GM21717 (cell line): ENCODE data around the gene FGFR3.

Experiments
- ATAC-seq: cut with Tn5 transposase; IDR thresholded peaks from one replicate; pipeline ENCODE4 v1.9.1; 2021; ENCODE audit warnings: mild to moderate bottlenecking, moderate library complexity; ENCODE audit not compliant: unreplicated experiment

The FGFR3 gene

DNA sequence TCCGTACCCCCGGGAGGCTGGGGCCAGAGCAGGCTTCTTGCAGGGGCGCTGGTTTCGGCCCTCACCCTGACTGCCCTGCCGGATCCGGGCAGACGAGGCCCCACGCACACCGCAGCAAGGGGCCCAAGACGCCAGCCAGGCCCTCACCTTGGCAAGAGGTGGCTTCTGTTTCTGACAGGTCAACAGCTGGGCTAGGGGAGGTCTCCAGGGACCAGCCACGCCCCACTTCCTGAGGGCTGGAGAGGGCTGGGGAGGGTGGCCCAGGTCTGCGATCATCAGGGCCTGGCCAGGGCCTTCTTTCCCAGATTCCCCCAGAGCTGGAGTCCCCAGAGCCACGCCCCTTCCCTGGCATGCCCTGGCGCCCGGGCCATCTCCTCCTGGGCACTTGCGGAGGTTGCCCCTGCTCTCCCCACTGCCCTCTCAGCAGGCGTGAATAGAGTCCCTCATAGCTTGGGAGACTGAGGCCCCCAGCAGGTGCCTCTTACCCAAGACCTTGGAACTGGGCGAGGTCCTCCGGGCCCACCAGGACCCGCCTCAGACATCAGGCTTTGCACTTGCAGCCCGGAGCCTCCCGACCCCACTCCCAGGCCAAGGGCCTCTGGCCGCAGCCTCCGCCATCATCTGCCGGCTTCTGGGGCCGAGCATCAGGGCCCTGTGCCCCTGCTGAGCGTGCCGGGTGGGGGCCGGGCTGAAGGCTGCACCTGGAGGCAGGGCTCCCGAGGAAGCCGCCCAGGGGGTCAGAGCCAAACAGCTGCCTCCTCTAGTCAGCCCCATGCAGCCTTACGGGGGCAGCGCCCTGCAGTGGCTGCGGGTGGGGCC, 6.3 kb upstream of the FGFR3 start:
- no peak for ATAC-seq

GRCh38 chr4:1787411-1788077, 5.5 kb upstream of the FGFR3 start:
- ATAC-seq: no peak

- ATAC-seq: no peak
These were observed 4.7 kb upstream of the FGFR3 start for GRCh38 chr4:1788254-1788973.

GRCh38 chr4:1789552-1789951, 3.5 kb upstream of the FGFR3 start:
- no peak for ATAC-seq

DNA sequence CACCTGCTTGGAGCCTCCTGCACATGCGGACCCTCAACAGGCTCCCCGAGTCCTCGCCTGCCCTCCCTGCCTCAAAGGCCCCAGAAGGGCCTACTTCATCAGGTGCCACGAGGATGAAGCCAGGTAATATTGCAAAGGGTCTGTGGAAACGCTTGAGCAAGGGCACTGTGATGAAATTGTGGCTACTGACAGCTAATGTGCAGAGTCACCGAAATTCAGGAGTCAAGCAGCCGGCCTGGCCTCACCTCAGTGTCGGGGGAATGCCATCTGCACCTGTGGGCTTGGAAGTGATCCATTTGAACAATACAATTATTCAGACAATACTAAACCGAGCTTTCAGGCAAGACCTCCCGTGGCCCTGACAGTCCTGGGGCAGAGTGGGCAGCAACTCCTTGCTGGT, 3.1 kb upstream of the FGFR3 start:
- no peak for ATAC-seq

- no peak for ATAC-seq
These were observed 798 bp upstream of the FGFR3 start for GRCh38 chr4:1792158-1792831.

DNA sequence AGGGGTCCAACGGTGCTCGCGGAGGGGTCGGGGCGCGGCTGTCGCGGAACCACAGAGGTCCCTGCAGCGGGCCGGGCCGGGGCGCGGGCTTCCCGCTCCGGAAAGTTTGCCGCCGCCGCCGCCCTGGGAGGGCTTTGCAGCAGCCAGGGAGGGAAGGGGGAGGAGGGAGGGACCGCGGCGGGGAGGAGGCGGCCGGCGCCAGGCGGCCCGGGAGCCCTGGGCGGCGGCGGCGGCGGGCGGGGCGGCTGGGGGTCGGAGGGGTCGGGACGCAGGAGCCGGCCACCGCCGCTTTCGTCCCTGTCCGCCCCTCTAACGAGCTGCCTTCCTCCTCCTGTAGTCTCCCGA, 375 bp downstream of the FGFR3 start:
- no peak for ATAC-seq

GRCh38 chr4:1793940-1794808, 1.1 kb downstream of the FGFR3 start:
- ATAC-seq: no peak

DNA sequence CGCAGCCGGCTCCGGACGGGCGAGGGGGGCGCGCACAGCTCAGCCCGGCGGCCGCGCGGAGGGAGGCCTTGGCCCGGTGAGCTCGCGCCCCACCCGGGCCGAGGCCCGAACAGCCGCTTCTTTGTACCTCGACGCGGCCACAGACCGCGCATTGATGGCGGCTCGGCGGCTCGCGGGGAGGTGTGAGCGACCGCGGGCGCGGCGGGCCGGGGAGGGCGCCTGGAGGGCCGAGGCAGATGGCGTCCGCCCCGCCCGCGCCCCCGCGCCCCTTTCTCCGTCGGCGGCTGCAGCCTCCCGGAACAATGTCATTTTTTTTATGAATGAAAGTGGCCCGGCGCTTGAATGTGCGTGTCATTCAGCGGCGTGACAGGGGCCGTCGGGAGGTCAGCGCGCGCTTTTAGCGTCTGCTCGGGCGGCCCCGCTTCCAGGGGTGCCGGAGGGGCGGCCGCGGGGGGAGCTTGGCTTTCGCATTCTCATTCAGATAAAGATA, 1.8 kb downstream of the FGFR3 start:
- no peak for ATAC-seq

DNA sequence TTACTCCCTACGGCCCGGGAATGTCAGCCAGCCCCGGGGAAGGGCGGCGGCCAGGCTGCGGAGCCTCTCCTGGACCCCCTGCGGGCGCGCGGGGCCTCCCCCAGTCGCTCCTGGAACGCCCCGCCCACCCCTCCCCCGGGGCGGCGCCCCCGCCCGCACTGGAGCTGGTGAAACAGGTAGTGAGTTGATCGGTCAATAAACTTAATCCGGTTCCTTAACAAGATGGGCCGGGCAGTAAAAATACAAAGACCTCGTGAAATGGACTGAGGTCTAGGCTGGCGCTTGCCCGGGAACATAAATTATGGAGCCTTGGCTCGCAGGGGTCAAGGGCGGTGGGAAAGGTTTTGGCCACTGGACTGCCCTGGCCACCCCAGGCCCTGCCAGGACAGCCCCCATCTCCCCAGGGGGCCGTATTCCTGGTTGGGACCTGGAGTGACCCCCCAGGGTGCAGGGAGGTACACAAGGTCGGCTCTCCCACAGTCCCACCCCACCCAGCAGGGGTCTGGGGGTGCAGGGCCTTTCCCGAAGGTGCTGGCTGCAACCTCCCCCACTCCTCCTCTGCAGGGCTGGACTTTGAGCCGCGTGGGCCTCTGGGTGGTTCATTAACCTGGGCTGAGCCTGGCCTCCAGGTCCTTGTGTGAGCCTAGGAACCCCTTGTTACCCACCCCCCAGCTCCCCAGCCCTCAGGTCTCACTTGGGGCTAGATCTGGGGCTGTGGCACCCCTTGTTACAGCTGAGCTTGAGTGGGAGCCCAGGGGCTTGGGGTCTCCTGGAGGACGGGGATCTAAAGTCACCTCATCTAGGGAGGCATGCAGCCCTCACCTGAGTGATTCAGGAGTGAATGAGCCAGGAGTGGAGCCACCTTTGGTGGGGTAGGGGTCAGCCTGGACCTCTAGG, 2.5 kb downstream of the FGFR3 start:
- no peak for ATAC-seq

GRCh38 chr4:1796486-1797204, 3.6 kb downstream of the FGFR3 start:
- no peak for ATAC-seq

DNA sequence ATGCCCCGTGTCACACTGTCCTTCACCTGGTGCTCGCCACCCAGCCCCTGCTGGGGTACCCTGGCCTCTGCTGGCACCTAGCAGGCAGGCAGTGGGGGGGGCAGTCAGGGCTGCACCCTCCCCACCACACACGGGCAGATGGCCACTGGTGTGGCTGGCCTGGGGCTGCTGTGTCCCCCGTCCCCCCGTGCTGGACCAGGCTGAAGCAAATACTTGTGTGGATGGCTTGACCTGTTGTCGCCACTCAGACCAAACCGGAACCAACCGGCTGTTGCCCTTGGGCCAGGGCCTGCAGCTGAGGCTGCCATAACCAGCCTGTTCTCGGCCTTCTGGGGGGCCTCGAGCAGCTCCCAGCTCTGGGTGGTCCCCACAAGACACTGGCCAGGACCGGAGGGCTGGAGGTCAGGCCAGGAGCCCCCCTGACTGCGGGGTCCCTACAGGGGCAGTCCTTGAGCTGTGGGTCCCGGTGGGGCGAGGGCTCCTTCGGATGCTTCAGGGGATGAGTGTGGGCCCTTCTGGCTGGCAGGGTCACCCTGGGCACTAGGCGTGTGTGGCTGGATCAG, 4.3 kb downstream of the FGFR3 start:
- ATAC-seq: no peak

DNA sequence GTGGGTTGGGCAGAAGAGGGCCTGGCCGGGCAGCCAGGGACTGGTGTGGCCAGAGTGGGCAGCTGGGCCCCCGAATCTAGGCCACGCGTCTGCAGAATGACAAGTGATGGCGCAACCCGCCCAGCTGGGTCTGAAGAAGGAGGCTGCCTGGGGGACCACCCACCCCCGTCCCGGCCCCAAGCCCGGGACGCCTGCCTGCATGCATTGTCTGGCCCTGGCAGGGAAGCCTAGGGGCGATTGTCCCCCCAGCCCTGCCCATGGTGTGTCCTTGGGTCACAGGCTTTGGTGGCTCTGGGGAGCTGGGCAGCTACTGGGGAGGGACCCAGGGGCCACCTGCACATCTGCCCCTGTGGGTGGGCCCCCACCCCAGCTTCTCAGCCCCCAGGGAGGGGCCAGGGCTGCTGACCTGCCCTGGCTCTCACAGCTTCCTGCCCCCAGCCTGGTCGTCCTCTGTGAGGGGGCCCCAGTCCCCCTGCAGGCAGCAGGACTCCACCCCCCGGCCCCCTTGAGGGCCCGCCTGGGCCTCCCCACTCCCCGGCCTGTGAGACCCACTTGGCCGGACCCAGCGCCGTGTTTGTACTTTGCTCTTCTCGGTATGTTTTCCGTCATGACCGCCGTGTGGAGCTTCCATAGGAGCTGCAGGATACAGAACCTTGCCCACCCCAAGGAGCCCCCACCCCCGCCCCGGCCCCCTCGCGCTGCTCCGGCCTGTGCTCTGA, 4.9 kb downstream of the FGFR3 start:
- ATAC-seq: no peak

DNA sequence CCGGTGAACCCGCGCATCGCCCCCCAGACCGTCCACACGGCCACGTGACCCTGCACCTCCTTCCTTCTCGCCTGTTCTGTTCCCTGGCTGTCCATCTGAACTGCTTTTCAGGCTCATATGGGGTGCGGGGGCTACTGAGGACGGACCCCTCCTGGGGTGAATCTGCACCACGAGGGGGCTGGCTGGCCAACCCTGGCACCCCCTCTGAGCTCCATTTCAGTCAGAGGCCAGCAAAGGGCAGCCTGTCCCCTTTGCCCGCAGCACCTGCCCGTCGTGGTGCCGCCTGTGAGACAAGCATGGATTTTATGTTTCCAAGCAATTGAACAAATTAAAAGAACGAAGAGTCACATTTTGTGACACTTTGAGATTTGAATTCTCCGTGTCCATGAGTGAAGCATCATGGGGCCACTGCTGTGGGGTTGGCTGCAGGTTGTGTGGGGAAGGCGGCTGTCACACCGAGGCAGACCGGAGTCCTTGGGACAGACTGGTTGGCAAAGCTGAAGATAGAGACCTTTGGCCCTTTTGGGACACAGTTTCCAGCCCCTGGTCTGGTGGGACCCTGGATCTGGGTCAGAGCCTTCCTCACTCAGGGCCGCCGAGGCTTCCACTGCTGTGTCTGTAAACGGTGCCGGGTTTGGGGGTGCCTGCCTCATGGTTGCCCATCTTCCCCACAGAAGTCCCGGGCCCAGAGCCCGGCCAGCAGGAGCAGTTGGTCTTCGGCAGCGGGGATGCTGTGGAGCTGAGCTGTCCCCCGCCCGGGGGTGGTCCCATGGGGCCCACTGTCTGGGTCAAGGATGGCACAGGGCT, 5.7 kb downstream of the FGFR3 start:
- ATAC-seq: no peak

DNA sequence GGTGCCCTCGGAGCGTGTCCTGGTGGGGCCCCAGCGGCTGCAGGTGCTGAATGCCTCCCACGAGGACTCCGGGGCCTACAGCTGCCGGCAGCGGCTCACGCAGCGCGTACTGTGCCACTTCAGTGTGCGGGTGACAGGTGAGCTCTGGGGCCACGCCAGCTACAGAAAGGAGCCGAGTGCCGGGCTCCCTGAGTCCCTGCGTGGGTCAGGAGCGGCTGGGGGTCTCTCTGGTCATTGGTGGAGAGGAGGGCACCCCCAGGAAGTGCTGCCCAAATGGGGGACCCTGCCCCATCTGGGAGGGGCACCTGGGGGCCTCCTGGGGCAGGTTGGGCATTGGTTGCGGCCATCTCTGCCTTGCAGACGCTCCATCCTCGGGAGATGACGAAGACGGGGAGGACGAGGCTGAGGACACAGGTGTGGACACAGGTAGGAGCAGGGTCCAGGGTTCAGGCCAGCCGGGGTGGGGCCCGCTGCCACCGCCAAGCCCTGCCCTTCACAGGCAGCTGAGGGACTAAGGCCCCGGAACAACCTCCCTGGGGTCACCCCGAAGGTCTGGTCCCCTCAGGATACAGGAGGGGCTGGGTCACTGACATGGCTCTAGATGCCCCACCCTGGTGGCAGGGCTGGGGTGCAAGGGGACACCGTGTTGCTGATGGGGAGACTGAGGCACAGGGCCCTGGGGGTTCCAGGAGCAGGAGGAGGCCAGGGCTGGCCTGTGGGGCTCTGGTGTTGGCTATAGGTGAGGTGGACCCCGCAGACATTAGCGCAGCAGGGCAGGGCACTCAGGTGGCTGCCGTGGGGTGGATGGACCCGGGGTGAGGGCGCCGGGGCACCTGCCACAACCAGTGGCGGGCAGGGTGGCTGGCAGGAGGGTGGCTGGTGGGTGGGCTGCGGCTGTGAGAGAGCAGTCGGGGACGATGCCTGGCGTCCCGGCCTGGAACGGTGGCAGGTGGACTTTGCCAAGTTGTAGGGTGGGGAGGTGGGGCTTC, 6.6 kb downstream of the FGFR3 start:
- ATAC-seq: no peak

DNA sequence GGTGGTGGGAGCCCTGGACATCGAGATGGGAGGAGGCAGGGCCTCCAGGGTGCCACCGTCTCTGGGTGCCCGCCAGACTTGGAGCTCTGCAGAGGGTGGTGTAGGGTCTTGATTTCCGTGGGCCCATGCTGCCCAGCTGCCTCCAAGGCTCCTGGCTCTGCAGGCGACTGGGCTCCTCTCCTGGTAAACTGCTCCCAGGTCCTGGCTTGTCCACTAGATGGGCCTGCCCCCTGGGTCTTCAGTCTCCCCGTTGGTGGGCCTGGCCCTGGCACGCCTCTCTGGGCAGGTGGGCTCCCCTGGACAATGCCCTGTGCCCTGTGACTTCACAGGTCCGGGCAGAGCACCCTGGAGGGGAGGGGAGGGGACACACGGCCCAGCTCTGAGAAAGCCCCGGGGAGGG, 7.7 kb downstream of the FGFR3 start:
- no peak for ATAC-seq
